ENCODE measurements around the gene FBL. TPM values are rescaled to one million over a fixed set of nuclear protein-coding genes. Genes with fewer than 3 reads are reported as not detected.

Gene FBL
- total and polyA plus RNA-seq, 10 of the 15 experiments (the other 5 are each of a cell fraction or from before 2014, with no cell fraction given), result 156 to 1,083 (median 478) TPM

DNA sequence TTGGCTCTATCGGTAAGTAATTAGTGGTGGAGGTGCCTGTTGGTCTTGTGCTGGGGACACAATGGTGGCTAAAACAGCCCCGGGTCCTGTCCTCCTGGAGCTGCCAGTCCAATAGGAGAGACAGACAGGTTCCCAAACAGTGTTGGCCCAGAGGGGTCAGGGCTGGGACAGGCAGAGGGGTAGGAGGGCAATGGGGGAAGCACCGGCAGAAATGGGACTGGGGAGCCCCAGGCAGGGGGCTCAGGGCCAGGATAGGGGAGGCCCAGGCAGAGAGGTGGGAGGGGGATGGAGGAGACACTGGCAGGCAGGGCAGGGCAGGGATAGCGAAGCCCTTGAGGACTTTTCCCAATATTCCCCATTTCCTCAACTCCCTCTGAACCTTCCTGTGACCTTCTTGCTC, 2.2 kb upstream of the FBL start:
- ATAC-seq, result no peak
- WGBS (ENCODE audit: insufficient coverage, insufficient replicate concordance, low lambda C conversion rate, missing lambda C conversion rate), result 86% methylated on average over 4 of the region's 4 CpGs
- no peak overlapping the region for H3K4me3 ChIP-seq
- no peaks in the 10 kb centered on the region for H3K36me3 ChIP-seq (ENCODE audit: control insufficient read depth in 2 of 2, insufficient read depth in 2 of 2, low read length in 1 of 2)
- no peak overlapping the region for H2AFZ ChIP-seq (ENCODE audit: control insufficient read depth, low read depth, low read length)
- no peak overlapping the region for H3K27ac ChIP-seq (ENCODE audit: control insufficient read depth, insufficient read depth)
- ChIA-PET RAD21 (ENCODE audit: unreplicated experiment) (no interaction called here), SMC1A (ENCODE audit: uncharacterized antibody, unreplicated experiment) (interaction anchor here (8.8 kb wide), 1 partner anchor 173 kb away, joined by 266 read pairs; no protein-coding TSS in a partner anchor), CTCF (interaction anchor here (6.4 to 9.1 kb wide), 3 partner anchors 55 to 174 kb away, joined by 65 to 466 read pairs (median 335); partner anchors contain the start of gene PSMC4), POLR2A (no interaction called here)
- DNase-seq (ENCODE audit: low read depth, low spot score), result no peak
- H3K27me3 ChIP-seq (replicated peaks in 1 of 2; ENCODE audit: control insufficient read depth in 2 of 2, insufficient read depth in 2 of 2, low read length in 1 of 2), result no peaks in the 10 kb centered on the region
- H3K79me2 ChIP-seq (ENCODE audit: control insufficient read depth, insufficient read depth, low read length), result peaks cover 34% of the 10 kb centered on the region
- BruUV-seq (replicated peaks), result no TSS peak
- H4K20me1 ChIP-seq (ENCODE audit: control insufficient read depth, insufficient read depth), result no peaks in the 10 kb centered on the region
- no peak for FAIRE-seq
- intact Hi-C loops (cut with micrococcal nuclease; ENCODE audit: unreplicated experiment), result no loop called here
- no peak overlapping the region for H3K9ac ChIP-seq (ENCODE audit: control insufficient read depth, insufficient read depth, low read length)
- no peaks in the 10 kb centered on the region for H3K9me3 ChIP-seq (replicated peaks; ENCODE audit: control insufficient read depth, insufficient read depth, low read length)
- peaks cover 5% of the 10 kb centered on the region for H3K4me1 ChIP-seq (ENCODE audit: control insufficient read depth, insufficient read depth, low read length)
- in situ Hi-C loops (cut with MboI), result no loop called here
- TF ChIP-seq HDGF (IDR thresholded peaks at IDR 0.05) (no peak), ASH2L (IDR thresholded peaks at IDR 0.05; ENCODE audit: borderline replicate concordance, low read depth) (no peak), ZNF274 (IDR thresholded peaks at IDR 0.05; ENCODE audit: insufficient read depth, insufficient read length) (no peak), SPI1 (IDR thresholded peaks at IDR 0.05; ENCODE audit: borderline replicate concordance, insufficient read depth, low read depth, low read length) (no peak)
- TF ChIP-seq, protein P1, sequence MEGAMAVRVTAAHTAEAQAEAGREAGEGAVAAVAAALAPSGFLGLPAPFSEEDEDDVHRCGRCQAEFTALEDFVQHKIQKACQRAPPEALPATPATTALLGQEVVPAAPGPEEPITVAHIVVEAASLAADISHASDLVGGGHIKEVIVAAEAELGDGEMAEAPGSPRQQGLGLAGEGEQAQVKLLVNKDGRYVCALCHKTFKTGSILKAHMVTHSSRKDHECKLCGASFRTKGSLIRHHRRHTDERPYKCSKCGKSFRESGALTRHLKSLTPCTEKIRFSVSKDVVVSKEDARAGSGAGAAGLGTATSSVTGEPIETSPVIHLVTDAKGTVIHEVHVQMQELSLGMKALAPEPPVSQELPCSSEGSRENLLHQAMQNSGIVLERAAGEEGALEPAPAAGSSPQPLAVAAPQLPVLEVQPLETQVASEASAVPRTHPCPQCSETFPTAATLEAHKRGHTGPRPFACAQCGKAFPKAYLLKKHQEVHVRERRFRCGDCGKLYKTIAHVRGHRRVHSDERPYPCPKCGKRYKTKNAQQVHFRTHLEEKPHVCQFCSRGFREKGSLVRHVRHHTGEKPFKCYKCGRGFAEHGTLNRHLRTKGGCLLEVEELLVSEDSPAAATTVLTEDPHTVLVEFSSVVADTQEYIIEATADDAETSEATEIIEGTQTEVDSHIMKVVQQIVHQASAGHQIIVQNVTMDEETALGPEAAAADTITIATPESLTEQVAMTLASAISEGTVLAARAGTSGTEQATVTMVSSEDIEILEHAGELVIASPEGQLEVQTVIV (IDR thresholded peaks at IDR 0.05; ENCODE audit: borderline replicate concordance, partially characterized antibody), result no peak
- TF ChIP-seq, protein P2, sequence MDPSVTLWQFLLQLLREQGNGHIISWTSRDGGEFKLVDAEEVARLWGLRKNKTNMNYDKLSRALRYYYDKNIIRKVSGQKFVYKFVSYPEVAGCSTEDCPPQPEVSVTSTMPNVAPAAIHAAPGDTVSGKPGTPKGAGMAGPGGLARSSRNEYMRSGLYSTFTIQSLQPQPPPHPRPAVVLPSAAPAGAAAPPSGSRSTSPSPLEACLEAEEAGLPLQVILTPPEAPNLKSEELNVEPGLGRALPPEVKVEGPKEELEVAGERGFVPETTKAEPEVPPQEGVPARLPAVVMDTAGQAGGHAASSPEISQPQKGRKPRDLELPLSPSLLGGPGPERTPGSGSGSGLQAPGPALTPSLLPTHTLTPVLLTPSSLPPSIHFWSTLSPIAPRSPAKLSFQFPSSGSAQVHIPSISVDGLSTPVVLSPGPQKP (IDR thresholded peaks at IDR 0.05; ENCODE audit: low read depth, low read length), result no peak
- no peak overlapping the region for H3K4me2 ChIP-seq (ENCODE audit: control insufficient read depth, insufficient read depth)

Measured in GM12878 (cell line).